ENCODE results near the gene GBF1. TPM values are rescaled to one million over a fixed set of nuclear protein-coding genes. Genes with fewer than 3 reads are reported as not detected.
A peak's percentile ranks its signal among the peaks of the same experiment; 100 is the strongest.

The GBF1 gene
- total and polyA plus RNA-seq, 2 donors (not counting 1 experiment from before 2014, with no cell fraction given) = 20.8 to 39.3 TPM

- Histone ChIP-seq H3K9me3 (ENCODE audit: control extremely low read depth in 1 of 3, control insufficient read depth in 2 of 3, insufficient read depth in 1 of 3, low read length in 2 of 3) (peaks cover 0 to 9% (median 0%) of the 10 kb centered on the region in 3 donors), H3K4me2 (replicated peaks; ENCODE audit: low read depth, low read length, poor library complexity, severe bottlenecking) (peak overlapping the region; percentile 90), H3K4me1 (ENCODE audit: control insufficient read depth in 2 of 2, insufficient read depth in 2 of 2, low read length in 2 of 2) (peaks cover 32 to 34% of the 10 kb centered on the region in 2 donors), H3K36me3 (replicated peaks in 1 of 2; ENCODE audit: control extremely low read depth in 1 of 2, control insufficient read depth in 1 of 2, extremely low read depth in 1 of 2, insufficient read depth in 2 of 2, low read length in 1 of 2) (peaks cover 0 to 14% of the 10 kb centered on the region in 2 experiments), H3K4me3 (ENCODE audit: control extremely low read depth in 1 of 5, extremely low read depth in 1 of 5, insufficient read depth in 1 of 5, low read depth in 2 of 5, low read length in 4 of 5) (no peak overlapping the region), H3K9ac (ENCODE audit: low read length) (no peak overlapping the region), H3K79me2 (ENCODE audit: control insufficient read depth, insufficient read depth, low read length) (no peaks in the 10 kb centered on the region), H3K27me3 (replicated peaks in 1 of 4; ENCODE audit: control extremely low read depth in 1 of 4, control insufficient read depth in 3 of 4, insufficient read depth in 4 of 4, low read length in 3 of 4) (peaks cover 0 to 9% (median 4%) of the 10 kb centered on the region in 4 experiments), H2AFZ (ENCODE audit: insufficient read depth, low read depth, low read length, poor library complexity, severe bottlenecking) (no peak overlapping the region), H4K20me1 (ENCODE audit: control insufficient read depth, insufficient read depth, low read length, poor library complexity, severe bottlenecking) (peaks cover 17% of the 10 kb centered on the region), H3K27ac (ENCODE audit: low read length in 2 of 2) (no peak overlapping the region)
- intact Hi-C loops (cut with micrococcal nuclease) = loop anchor here (5.0 kb wide), 1 partner anchor 291 kb away; the partner anchor contains the start of gene PPRC1
- DNase-seq (no peak), ATAC-seq (ENCODE audit: low read depth) (no peak)
- H3K9me3 Mint-ChIP-seq (ENCODE audit: insufficient read depth) = no peaks in the 10 kb centered on the region
- TF ChIP-seq EZH2 (IDR thresholded peaks at IDR 0.05; ENCODE audit: borderline replicate concordance, insufficient read depth, low read depth, low read length, poor library complexity, severe bottlenecking) (no peak), CTCF (IDR thresholded peaks at IDR 0.05) (no peak)
- peak overlapping the region; percentile 41 for H3K4me3 Mint-ChIP-seq
- POLR2A ChIA-PET = interaction anchor here (0.6 to 5.2 kb wide), 3 partner anchors 9 to 34 kb away, joined by 4 to 38 read pairs (median 32); partner anchors contain the start of genes CUEDC2 and NFKB2
- H3K27me3 Mint-ChIP-seq = no peaks in the 10 kb centered on the region
- CTCF ChIA-PET = interaction anchor here (1.0 to 6.1 kb wide), 14 partner anchors 8 to 272 kb away, joined by 3 to 108 read pairs (median 8); partner anchors contain the start of genes C10orf95, CUEDC2, NFKB2 and NOLC1
- H3K4me1 Mint-ChIP-seq = peaks cover 35% of the 10 kb centered on the region
- H3K27ac Mint-ChIP-seq = peak overlapping the region; percentile 26
- 97% methylated on average over 13 of the region's 13 CpGs for WGBS (ENCODE audit: insufficient coverage)
Observed at GRCh38 chr10:102423372-102423968, 178.1 kb downstream of the GBF1 start.

GRCh38 chr10:102424145-102424544 is 178.8 kb downstream of the GBF1 start:
- no peak overlapping the region for H3K9ac ChIP-seq (ENCODE audit: low read length)
- H3K27ac Mint-ChIP-seq = no peak overlapping the region
- H2AFZ ChIP-seq (ENCODE audit: insufficient read depth, low read depth, low read length, poor library complexity, severe bottlenecking) = no peak overlapping the region
- no peak overlapping the region for H3K27ac ChIP-seq (ENCODE audit: low read length in 2 of 2)
- DNase-seq = no peak
- peaks cover 0 to 5% (median 0%) of the 10 kb centered on the region in 3 donors for H3K9me3 ChIP-seq (ENCODE audit: control extremely low read depth in 1 of 3, control insufficient read depth in 2 of 3, insufficient read depth in 1 of 3, low read length in 2 of 3)
- TF ChIP-seq CTCF (IDR thresholded peaks at IDR 0.05) = no peak
- no peak for TF ChIP-seq EZH2 (IDR thresholded peaks at IDR 0.05; ENCODE audit: borderline replicate concordance, insufficient read depth, low read depth, low read length, poor library complexity, severe bottlenecking)
- H4K20me1 ChIP-seq (ENCODE audit: control insufficient read depth, insufficient read depth, low read length, poor library complexity, severe bottlenecking) = peaks cover 17% of the 10 kb centered on the region
- CTCF ChIA-PET = interaction anchor here (0.9 to 6.1 kb wide), 6 partner anchors 21 to 272 kb away, joined by 3 to 108 read pairs (median 8); partner anchors contain the start of genes NFKB2 and NOLC1
- ATAC-seq (ENCODE audit: low read depth) = no peak
- H3K9me3 Mint-ChIP-seq (ENCODE audit: insufficient read depth) = no peaks in the 10 kb centered on the region
- peaks cover 0 to 14% of the 10 kb centered on the region in 2 experiments for H3K36me3 ChIP-seq (replicated peaks in 1 of 2; ENCODE audit: control extremely low read depth in 1 of 2, control insufficient read depth in 1 of 2, extremely low read depth in 1 of 2, insufficient read depth in 2 of 2, low read length in 1 of 2)
- 88% methylated on average over 8 of the region's 9 CpGs for WGBS (ENCODE audit: insufficient coverage)
- POLR2A ChIA-PET = interaction anchor here (5.2 kb wide), 1 partner anchor 8 kb away, joined by 32 read pairs; the partner anchor contains the start of gene CUEDC2
- peaks cover 32% of the 10 kb centered on the region for H3K4me1 Mint-ChIP-seq
- H3K4me3 ChIP-seq (ENCODE audit: control extremely low read depth in 1 of 5, extremely low read depth in 1 of 5, insufficient read depth in 1 of 5, low read depth in 2 of 5, low read length in 4 of 5) = no peak overlapping the region
- H3K79me2 ChIP-seq (ENCODE audit: control insufficient read depth, insufficient read depth, low read length) = no peaks in the 10 kb centered on the region
- intact Hi-C loops (cut with micrococcal nuclease) = loop anchor here (5.0 kb wide), 1 partner anchor 292 kb away; the partner anchor contains the start of gene PPRC1
- H3K4me1 ChIP-seq (ENCODE audit: control insufficient read depth in 2 of 2, insufficient read depth in 2 of 2, low read length in 2 of 2) = peaks cover 28 to 31% of the 10 kb centered on the region in 2 donors
- H3K4me2 ChIP-seq (replicated peaks; ENCODE audit: low read depth, low read length, poor library complexity, severe bottlenecking) = no peak overlapping the region
- H3K4me3 Mint-ChIP-seq = no peak overlapping the region
- no peaks in the 10 kb centered on the region for H3K27me3 Mint-ChIP-seq
- H3K27me3 ChIP-seq (replicated peaks in 1 of 4; ENCODE audit: control extremely low read depth in 1 of 4, control insufficient read depth in 3 of 4, insufficient read depth in 4 of 4, low read length in 3 of 4) = peaks cover 0 to 3% (median 1%) of the 10 kb centered on the region in 4 experiments
